Glutamatergic neuron (in vitro differentiated cells): ENCODE measurements around the gene OPRL1. TPM values are rescaled to one million over a fixed set of nuclear protein-coding genes. Genes with fewer than 3 reads are reported as not detected.

ENCODE experiments used
- DNase-seq: peaks from one replicate; pipeline ENCODE4 v3.0.0; 2022
- H3K27ac Mint-ChIP-seq: one replicate; pipeline ENCODE4 v1.8.0; 2020; ENCODE audit warnings: mild to moderate bottlenecking, mixed read lengths, inconsistent platforms; ENCODE audit not compliant: unreplicated experiment
- H3K27me3 Mint-ChIP-seq: one replicate; pipeline ENCODE4 v1.8.0; 2020; ENCODE audit warnings: mild to moderate bottlenecking, moderate library complexity, mixed read lengths, inconsistent platforms; ENCODE audit not compliant: unreplicated experiment
- H3K36me3 Mint-ChIP-seq: one replicate; pipeline ENCODE4 v1.8.0; 2020; ENCODE audit warnings: mild to moderate bottlenecking, mixed read lengths, inconsistent platforms; ENCODE audit not compliant: unreplicated experiment
- H3K4me1 Mint-ChIP-seq: one replicate; pipeline ENCODE4 v1.8.0; 2020; ENCODE audit warnings: mild to moderate bottlenecking, low read depth, mixed read lengths, inconsistent platforms; ENCODE audit not compliant: unreplicated experiment
- H3K4me3 Mint-ChIP-seq: one replicate; pipeline ENCODE4 v1.8.0; 2020; ENCODE audit warnings: mild to moderate bottlenecking, mixed read lengths, inconsistent platforms; ENCODE audit not compliant: unreplicated experiment
- H3K9me3 Mint-ChIP-seq: one replicate; pipeline ENCODE4 v1.8.0; 2020; ENCODE audit warnings: mild to moderate bottlenecking, moderate library complexity, mixed read lengths, inconsistent platforms; ENCODE audit not compliant: unreplicated experiment
- total RNA-seq: library from RNA; stranded (reverse); fragmentation: NEBNext Ultra II Directional; extraction: Animal tissue kit (Norgen Biotek cat#: 25700); gene quantifications from one replicate; pipeline ENCODE4 v1.2.1, GENCODE V29; 2021; ENCODE audit not compliant: unreplicated experiment
- TF ChIP-seq, protein P1 (sequence below): fragments of 200-600 bp; sonication (generic); IDR thresholded peaks from one replicate; pipeline ENCODE4 v1.5.0; 2021; ENCODE audit not compliant: partially characterized antibody, unreplicated experiment

Gene OPRL1
- total RNA-seq, 1 donor from 2014 or later, result 2.9 TPM

GRCh38 chr20:64095927-64096326, 16.0 kb downstream of the OPRL1 start:
- Mint-ChIP-seq H3K4me3 (no peak overlapping the region), H3K27me3 (peaks cover 17% of the 10 kb centered on the region), H3K4me1 (peaks cover 9% of the 10 kb centered on the region), H3K27ac (no peak overlapping the region), H3K9me3 (peaks cover 9% of the 10 kb centered on the region), H3K36me3 (peaks cover 5% of the 10 kb centered on the region)
- TF ChIP-seq, protein P1, sequence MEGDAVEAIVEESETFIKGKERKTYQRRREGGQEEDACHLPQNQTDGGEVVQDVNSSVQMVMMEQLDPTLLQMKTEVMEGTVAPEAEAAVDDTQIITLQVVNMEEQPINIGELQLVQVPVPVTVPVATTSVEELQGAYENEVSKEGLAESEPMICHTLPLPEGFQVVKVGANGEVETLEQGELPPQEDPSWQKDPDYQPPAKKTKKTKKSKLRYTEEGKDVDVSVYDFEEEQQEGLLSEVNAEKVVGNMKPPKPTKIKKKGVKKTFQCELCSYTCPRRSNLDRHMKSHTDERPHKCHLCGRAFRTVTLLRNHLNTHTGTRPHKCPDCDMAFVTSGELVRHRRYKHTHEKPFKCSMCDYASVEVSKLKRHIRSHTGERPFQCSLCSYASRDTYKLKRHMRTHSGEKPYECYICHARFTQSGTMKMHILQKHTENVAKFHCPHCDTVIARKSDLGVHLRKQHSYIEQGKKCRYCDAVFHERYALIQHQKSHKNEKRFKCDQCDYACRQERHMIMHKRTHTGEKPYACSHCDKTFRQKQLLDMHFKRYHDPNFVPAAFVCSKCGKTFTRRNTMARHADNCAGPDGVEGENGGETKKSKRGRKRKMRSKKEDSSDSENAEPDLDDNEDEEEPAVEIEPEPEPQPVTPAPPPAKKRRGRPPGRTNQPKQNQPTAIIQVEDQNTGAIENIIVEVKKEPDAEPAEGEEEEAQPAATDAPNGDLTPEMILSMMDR, result no peak
- DNase-seq, result no peak

DNA sequence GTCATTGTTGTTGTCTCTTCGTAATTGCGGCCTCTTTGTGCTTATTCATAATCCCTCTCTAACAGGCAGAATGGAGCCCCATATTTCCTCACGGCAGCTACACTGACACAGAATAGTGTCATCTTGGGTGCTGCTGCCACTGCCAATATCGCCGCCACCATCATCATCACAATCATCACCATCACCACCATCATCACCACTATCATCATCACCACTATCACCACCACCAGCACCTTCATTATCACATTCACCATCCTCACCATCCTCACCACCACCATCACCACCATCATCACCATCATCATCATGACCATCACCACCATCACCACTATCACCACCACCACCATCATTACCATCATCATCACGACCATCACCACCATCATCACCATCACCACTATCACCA, 16.7 kb downstream of the OPRL1 start:
- H3K27ac Mint-ChIP-seq, result peak overlapping the region; percentile 2
- peaks cover 5% of the 10 kb centered on the region for H3K36me3 Mint-ChIP-seq
- peak overlapping the region; percentile 1 for H3K4me3 Mint-ChIP-seq
- H3K4me1 Mint-ChIP-seq, result peaks cover 10% of the 10 kb centered on the region
- peaks cover 7% of the 10 kb centered on the region for H3K9me3 Mint-ChIP-seq
- TF ChIP-seq, protein P1, result no peak
- no peak for DNase-seq
- peaks cover 20% of the 10 kb centered on the region for H3K27me3 Mint-ChIP-seq

DNA sequence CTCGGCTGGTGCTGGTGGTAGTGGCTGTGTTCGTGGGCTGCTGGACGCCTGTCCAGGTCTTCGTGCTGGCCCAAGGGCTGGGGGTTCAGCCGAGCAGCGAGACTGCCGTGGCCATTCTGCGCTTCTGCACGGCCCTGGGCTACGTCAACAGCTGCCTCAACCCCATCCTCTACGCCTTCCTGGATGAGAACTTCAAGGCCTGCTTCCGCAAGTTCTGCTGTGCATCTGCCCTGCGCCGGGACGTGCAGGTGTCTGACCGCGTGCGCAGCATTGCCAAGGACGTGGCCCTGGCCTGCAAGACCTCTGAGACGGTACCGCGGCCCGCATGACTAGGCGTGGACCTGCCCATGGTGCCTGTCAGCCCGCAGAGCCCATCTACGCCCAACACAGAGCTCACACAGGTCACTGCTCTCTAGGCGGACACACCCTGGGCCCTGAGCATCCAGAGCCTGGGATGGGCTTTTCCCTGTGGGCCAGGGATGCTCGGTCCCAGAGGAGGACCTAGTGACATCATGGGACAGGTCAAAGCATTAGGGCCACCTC, 18.7 kb downstream of the OPRL1 start:
- Mint-ChIP-seq H3K27ac (no peak overlapping the region), H3K9me3 (peaks cover 5% of the 10 kb centered on the region), H3K36me3 (peaks cover 5% of the 10 kb centered on the region), H3K4me3 (no peak overlapping the region), H3K27me3 (peaks cover 17% of the 10 kb centered on the region), H3K4me1 (peaks cover 3% of the 10 kb centered on the region)
- TF ChIP-seq, protein P1, result no peak
- no peak for DNase-seq

DNA sequence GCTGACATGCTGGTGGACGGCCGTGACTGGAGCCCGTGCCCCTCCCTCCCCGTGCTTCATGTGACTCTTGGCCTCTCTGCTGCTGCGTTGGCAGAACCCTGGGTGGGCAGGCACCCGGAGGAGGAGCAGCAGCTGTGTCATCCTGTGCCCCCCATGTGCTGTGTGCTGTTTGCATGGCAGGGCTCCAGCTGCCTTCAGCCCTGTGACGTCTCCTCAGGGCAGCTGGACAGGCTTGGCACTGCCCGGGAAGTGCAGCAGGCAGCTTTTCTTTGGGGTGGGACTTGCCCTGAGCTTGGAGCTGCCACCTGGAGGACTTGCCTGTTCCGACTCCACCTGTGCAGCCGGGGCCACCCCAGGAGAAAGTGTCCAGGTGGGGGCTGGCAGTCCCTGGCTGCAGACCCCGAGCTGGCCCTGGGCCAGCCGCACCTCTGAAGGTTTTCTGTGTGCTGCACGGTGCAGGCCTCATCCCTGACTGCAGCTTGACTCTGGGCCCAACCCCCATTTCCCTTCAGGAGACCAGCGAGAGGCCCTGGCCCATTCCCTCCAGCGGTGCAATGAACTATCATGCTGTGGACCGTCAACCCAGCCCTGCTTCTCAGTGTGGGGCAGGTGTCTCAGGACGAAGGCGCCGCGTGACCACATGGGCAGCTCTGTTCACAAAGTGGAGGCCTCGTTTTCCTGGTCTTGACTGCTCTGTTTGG, 19.4 kb downstream of the OPRL1 start:
- DNase-seq, result no peak
- no peak overlapping the region for H3K4me3 Mint-ChIP-seq
- no peak overlapping the region for H3K27ac Mint-ChIP-seq
- H3K4me1 Mint-ChIP-seq, result peaks cover 3% of the 10 kb centered on the region
- H3K9me3 Mint-ChIP-seq, result peaks cover 5% of the 10 kb centered on the region
- TF ChIP-seq, protein P1, result no peak
- H3K36me3 Mint-ChIP-seq, result peaks cover 5% of the 10 kb centered on the region
- peaks cover 20% of the 10 kb centered on the region for H3K27me3 Mint-ChIP-seq

DNA sequence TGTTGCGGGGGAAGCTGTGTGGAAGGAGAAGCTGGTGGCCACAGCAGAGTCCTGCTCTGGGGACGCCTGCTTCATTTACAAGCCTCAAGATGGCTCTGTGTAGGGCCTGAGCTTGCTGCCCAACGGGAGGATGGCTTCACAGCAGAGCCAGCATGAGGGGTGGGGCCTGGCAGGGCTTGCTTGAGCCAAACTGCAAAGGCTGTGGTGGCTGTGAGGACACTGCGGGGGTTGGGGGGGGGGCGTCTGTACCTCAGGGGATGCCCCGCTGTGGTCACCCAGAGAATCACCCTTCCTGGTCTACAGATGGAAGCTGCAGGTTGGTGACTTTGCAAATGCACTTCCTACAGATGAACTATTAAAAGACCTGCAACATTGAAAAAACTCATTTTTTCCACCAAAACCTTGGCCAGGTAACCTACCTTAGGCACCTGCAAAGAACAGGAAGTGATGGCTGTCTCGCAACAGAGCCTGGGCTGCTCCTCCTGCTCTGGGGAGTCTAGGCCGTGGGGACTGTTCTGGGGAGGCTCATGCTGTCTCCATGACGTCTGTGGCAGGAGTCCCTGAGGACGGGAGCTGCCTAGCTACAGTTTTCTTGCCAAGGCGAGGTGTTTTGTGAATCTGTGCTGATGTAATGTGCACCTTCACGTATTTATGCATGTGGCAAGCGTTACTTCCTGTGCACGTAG, 20.1 kb downstream of the OPRL1 start:
- H3K27ac Mint-ChIP-seq, result no peak overlapping the region
- H3K9me3 Mint-ChIP-seq, result peaks cover 5% of the 10 kb centered on the region
- no peak overlapping the region for H3K4me3 Mint-ChIP-seq
- H3K36me3 Mint-ChIP-seq, result peaks cover 5% of the 10 kb centered on the region
- peaks cover 3% of the 10 kb centered on the region for H3K4me1 Mint-ChIP-seq
- TF ChIP-seq, protein P1, result no peak
- no peak for DNase-seq
- H3K27me3 Mint-ChIP-seq, result peaks cover 20% of the 10 kb centered on the region
